Right atrium auricular region (tissue), 2 donors: ENCODE data around the gene SKAP1. TPM values are rescaled to one million over a fixed set of nuclear protein-coding genes. Genes with fewer than 3 reads are reported as not detected.

Experiments used
- DNase-seq: peaks from one replicate; pipeline ENCODE4 v3.0.0-alpha.2; 2019; ENCODE audit warnings: low spot score
- H3K27ac ChIP-seq, 2 donors: fragments of 200-600 bp; sonication (generic); 1 replicate in 1 of 2; 2 replicates in 1 of 2; pipeline ENCODE4 v1.5.1; 2016 to 2019
- H3K27me3 ChIP-seq, 2 donors: fragments of 200-600 bp; sonication (generic); one replicate each; pipeline versions ENCODE4 v1.5.1 to v1.6.0; 2017 to 2019
- H3K36me3 ChIP-seq: fragments of 200-600 bp; sonication (generic); one replicate; pipeline ENCODE4 v1.5.1; 2016
- H3K4me1 ChIP-seq, 2 donors: fragments of 200-600 bp; sonication (generic); one replicate each; pipeline versions ENCODE4 v1.5.1 to v1.6.0; 2017 to 2019
- H3K4me3 ChIP-seq, 2 donors: fragments of 200-600 bp; sonication (generic); 1 replicate in 1 of 2; 2 replicates in 1 of 2; pipeline ENCODE4 v1.5.1; 2017 to 2019; ENCODE audit warnings: mild to moderate bottlenecking in 1 of 2, moderate library complexity in 1 of 2
- H3K9me3 ChIP-seq, 2 donors: fragments of 200-600 bp; sonication (generic); one replicate each; pipeline ENCODE4 v1.5.1; 2019
- CTCF ChIP-seq, 2 donors: fragments of 200-600 bp; sonication (generic); IDR thresholded peaks; one replicate each; pipeline ENCODE4 v1.5.1; 2019; ENCODE audit warnings: antibody characterized with exemption in 2 of 2
- total RNA-seq, 2 donors: library from RNA; depleted of rRNA; stranded (reverse); fragments of >200 nt; gene quantifications; one replicate each; pipeline ENCODE4 v1.1.0, GENCODE V29; 2016

Gene SKAP1
- total RNA-seq, 2 donors from 2014 or later: not detected

GRCh38 chr17:48394821-48395220, 35.2 kb downstream of the SKAP1 start:
- no peak for TF ChIP-seq CTCF (IDR thresholded peaks at IDR 0.05)
- DNase-seq: no peak

GRCh38 chr17:48393283-48393682, 36.7 kb downstream of the SKAP1 start:
- no peak overlapping the region for H3K27ac ChIP-seq
- no peak for DNase-seq
- H3K9me3 ChIP-seq: no peaks in the 10 kb centered on the region
- no peaks in the 10 kb centered on the region for H3K36me3 ChIP-seq
- H3K4me1 ChIP-seq: no peaks in the 10 kb centered on the region
- no peaks in the 10 kb centered on the region for H3K27me3 ChIP-seq
- TF ChIP-seq CTCF (IDR thresholded peaks at IDR 0.05): no peak
- H3K4me3 ChIP-seq: no peak overlapping the region

More at GRCh38 chr17:48394821-48395220, 35.2 kb downstream of the SKAP1 start:
- Histone ChIP-seq H3K27me3 (no peaks in the 10 kb centered on the region), H3K36me3 (no peaks in the 10 kb centered on the region), H3K27ac (no peak overlapping the region), H3K9me3 (no peaks in the 10 kb centered on the region), H3K4me1 (no peaks in the 10 kb centered on the region), H3K4me3 (no peak overlapping the region)

GRCh38 chr17:48392857-48393256, 37.2 kb downstream of the SKAP1 start:
- no peak for DNase-seq
- Histone ChIP-seq H3K4me3 (no peak overlapping the region), H3K27me3 (no peaks in the 10 kb centered on the region), H3K4me1 (no peaks in the 10 kb centered on the region), H3K9me3 (no peaks in the 10 kb centered on the region), H3K27ac (no peak overlapping the region), H3K36me3 (no peaks in the 10 kb centered on the region)
- no peak for TF ChIP-seq CTCF (IDR thresholded peaks at IDR 0.05)

DNA sequence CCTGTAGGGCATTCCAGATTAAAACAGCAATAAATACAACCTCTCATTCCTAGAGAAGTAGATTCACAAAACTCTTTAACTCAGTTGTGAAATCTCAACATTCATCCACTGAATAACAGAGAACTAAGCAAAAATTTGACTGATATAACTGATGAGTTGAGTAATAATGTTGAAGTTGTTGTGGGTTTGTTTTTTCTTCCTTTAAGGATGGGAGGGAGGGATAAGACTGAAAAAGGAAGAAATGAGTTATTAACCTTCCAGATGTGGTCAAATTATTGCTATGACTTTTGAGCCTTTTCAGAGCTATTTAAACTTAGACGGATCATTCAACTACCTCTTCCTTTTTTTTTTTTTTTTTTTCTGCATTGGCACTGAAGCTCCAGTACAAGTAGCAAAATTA, 38.6 kb downstream of the SKAP1 start:
- H3K9me3 ChIP-seq: no peaks in the 10 kb centered on the region
- no peaks in the 10 kb centered on the region for H3K36me3 ChIP-seq
- no peaks in the 10 kb centered on the region for H3K4me1 ChIP-seq
- H3K27me3 ChIP-seq: no peaks in the 10 kb centered on the region
- H3K27ac ChIP-seq: no peak overlapping the region
- no peak overlapping the region for H3K4me3 ChIP-seq
- DNase-seq: no peak
- TF ChIP-seq CTCF (IDR thresholded peaks at IDR 0.05): no peak

DNA sequence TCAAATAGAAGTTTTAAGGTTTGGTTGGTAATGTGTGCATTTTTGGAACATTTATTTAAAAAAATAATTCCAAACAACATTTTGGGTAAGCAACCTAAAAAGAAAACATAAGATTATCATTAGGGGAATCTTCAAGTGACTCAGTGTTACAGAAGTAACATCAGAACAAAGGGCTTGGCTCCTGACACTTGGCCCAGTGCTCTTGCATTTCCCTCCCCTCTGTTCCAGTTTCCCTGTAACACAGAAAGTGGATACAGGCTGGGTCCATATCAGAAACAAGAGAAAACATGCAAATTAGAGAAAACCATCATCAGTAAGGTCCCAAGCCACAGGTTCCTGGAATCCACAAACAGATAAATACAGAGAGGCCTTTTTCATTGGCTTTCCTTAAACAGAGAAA, 40.1 kb downstream of the SKAP1 start:
- TF ChIP-seq CTCF (IDR thresholded peaks at IDR 0.05): no peak
- no peaks in the 10 kb centered on the region for H3K36me3 ChIP-seq
- H3K27ac ChIP-seq: no peak overlapping the region
- DNase-seq: no peak
- H3K27me3 ChIP-seq: no peaks in the 10 kb centered on the region
- H3K4me1 ChIP-seq: no peaks in the 10 kb centered on the region
- no peaks in the 10 kb centered on the region for H3K9me3 ChIP-seq
- H3K4me3 ChIP-seq: no peak overlapping the region

DNA sequence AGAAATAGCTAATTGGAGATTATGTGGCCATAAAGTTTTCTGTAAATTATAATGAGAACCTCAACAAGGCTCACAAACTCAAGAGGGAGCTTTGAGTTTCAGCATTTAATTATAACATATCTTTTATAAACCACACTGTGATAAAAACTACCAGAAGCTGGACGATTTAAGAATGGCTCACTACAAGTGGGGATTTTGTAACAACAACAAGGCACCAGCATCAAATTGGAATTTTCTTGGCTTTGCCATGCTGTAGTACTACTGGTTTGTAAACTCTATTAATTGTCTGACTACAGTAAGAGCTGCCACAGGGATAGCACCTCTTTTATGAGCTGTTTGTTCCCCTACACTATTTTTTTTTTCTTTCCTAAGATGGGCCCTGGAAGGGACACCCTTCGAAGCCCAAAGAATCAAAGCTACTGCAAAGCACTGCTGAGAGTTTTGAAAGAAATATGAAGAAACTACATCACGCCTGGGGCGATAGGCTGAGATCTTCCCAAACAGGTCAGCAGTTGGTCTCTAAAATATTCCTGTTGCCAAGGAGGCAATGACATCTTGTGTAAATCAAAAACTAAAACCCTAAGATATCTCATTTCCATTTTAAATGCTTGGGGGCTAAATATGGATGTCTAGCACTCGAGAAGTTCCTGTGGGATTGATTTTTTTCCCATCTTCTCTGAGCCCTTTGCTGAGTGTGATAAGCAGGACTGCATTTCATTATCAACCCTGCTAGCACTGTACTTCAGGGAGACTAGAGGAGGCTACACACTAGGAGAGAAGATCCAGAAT, 40.9 kb downstream of the SKAP1 start:
- no peaks in the 10 kb centered on the region for H3K9me3 ChIP-seq
- DNase-seq: no peak
- no peak overlapping the region for H3K4me3 ChIP-seq
- no peak for TF ChIP-seq CTCF (IDR thresholded peaks at IDR 0.05)
- H3K36me3 ChIP-seq: no peaks in the 10 kb centered on the region
- no peaks in the 10 kb centered on the region for H3K27me3 ChIP-seq
- H3K27ac ChIP-seq: no peak overlapping the region
- no peaks in the 10 kb centered on the region for H3K4me1 ChIP-seq
